Sigmoid colon (tissue), 3 donors: ENCODE measurements around the gene DNAH6.

ENCODE experiments used
- POLR2A ChIP-seq, 2 donors: fragments of 450-650 bp; IDR thresholded peaks; one replicate each; pipeline ENCODE4 v1.6.1; 2016; ENCODE audit warnings: antibody characterized with exemption in 2 of 2, mild to moderate bottlenecking in 2 of 2, moderate library complexity in 2 of 2
- TF ChIP-seq, protein P1 (sequence below), 4 experiments: fragments of 450-650 bp in 3 of 4; fragments of 200-600 bp in 1 of 4; IDR thresholded peaks; one replicate each; pipeline ENCODE4 v1.5.1; 2016 to 2019; ENCODE audit warnings: antibody characterized with exemption in 4 of 4, mild to moderate bottlenecking in 3 of 4, moderate library complexity in 2 of 4

DNA sequence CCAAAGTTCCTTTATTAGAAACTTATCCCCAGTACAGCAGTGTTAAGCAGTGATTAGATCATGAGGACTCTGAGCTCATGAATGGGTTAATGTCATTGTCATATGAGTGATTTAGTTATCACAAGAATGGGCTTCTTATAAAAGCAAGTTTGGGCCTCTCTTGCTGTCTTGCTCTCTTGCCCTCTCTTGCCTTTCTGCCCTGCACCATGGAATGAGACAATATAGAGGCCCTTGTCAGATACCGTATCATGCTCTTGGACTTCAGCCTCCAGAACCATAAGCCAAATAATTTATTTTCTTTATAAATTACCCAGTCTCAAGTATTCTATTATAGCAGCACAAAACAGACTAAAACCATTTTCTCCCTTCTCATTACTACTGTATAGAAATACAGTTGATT is 238.8 kb downstream of the DNAH6 start:
- TF ChIP-seq, protein P1, sequence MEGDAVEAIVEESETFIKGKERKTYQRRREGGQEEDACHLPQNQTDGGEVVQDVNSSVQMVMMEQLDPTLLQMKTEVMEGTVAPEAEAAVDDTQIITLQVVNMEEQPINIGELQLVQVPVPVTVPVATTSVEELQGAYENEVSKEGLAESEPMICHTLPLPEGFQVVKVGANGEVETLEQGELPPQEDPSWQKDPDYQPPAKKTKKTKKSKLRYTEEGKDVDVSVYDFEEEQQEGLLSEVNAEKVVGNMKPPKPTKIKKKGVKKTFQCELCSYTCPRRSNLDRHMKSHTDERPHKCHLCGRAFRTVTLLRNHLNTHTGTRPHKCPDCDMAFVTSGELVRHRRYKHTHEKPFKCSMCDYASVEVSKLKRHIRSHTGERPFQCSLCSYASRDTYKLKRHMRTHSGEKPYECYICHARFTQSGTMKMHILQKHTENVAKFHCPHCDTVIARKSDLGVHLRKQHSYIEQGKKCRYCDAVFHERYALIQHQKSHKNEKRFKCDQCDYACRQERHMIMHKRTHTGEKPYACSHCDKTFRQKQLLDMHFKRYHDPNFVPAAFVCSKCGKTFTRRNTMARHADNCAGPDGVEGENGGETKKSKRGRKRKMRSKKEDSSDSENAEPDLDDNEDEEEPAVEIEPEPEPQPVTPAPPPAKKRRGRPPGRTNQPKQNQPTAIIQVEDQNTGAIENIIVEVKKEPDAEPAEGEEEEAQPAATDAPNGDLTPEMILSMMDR (IDR thresholded peaks at IDR 0.05) = no peak
- TF ChIP-seq POLR2A (IDR thresholded peaks at IDR 0.05) = no peak
